Stimulated activated CD4-positive, alpha-beta T cell treated with anti-CD3 and anti-CD28 coated beads, Interleukin-2, amount 100 ng/mL, for 24 hours (primary cell): Measurements from ENCODE around the gene TMEM145.

Experiments used
- DNase-seq, 2 donors: peaks; one replicate each; pipeline ENCODE4 v3.0.0-alpha.2; 2020

Gene TMEM145

GRCh38 chr19:42366673-42367072 is 53.6 kb downstream of the TMEM145 start:
- no peak for DNase-seq

- DNase-seq = no peak
Measured at GRCh38 chr19:42367929-42368328, 54.8 kb downstream of the TMEM145 start.

GRCh38 chr19:42368360-42368759 is 55.3 kb downstream of the TMEM145 start:
- DNase-seq = no peak

- no peak for DNase-seq
Measured at GRCh38 chr19:42368765-42369164, 55.7 kb downstream of the TMEM145 start.

GRCh38 chr19:42369433-42370067 is 56.4 kb downstream of the TMEM145 start:
- no peak for DNase-seq

GRCh38 chr19:42370068-42370520 is 57.0 kb downstream of the TMEM145 start:
- no peak for DNase-seq

- DNase-seq = no peak
Measured at GRCh38 chr19:42370626-42371175, 57.6 kb downstream of the TMEM145 start.
